Measurements from ENCODE around the gene HAT1. TPM values are rescaled to one million over a fixed set of nuclear protein-coding genes. Genes with fewer than 3 reads are reported as not detected.

The HAT1 gene
- total and polyA plus RNA-seq, 10 of the 15 experiments (the other 5 are each of a cell fraction or from before 2014, with no cell fraction given), result 60.0 to 225 (median 130) TPM

DNA sequence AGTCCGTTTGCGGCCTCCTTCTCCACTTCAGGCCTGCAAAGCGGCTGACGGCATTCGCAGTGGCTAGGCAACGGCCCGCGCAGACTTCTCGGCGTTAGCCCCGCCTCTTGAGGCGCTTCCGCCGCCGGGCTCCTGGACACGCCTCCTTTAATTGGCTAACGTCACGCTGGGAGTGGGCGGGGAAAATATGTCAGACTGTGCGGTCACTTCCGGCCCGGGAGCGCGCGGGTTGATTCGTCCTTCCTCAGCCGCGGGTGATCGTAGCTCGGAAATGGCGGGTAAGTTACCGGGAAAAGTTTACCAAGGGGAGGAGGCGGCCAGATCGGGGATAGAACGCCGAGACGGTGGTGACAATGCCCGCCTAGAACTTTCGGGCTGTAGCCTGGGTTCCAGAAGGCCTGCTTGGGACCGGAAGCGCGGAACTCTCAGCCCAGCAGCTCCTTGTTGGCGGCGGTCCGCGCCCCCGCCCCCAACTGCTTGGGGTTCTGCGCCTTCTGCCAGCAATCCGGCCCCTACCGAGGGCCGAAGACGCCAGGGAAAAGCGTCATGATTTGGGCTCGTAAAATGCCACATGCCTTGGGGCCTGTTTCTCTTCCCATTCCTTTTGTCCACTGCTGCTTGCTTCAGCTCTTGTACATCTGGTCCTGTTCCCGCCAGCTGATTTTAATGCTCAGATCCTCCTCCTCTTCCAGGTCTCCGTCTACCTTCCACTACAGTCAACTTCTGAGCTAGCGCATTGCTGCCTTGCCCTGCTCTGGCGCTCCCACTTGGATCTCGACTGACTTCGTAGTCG lies at the start of gene HAT1 (continued):
- TF ChIP-seq, protein P1, sequence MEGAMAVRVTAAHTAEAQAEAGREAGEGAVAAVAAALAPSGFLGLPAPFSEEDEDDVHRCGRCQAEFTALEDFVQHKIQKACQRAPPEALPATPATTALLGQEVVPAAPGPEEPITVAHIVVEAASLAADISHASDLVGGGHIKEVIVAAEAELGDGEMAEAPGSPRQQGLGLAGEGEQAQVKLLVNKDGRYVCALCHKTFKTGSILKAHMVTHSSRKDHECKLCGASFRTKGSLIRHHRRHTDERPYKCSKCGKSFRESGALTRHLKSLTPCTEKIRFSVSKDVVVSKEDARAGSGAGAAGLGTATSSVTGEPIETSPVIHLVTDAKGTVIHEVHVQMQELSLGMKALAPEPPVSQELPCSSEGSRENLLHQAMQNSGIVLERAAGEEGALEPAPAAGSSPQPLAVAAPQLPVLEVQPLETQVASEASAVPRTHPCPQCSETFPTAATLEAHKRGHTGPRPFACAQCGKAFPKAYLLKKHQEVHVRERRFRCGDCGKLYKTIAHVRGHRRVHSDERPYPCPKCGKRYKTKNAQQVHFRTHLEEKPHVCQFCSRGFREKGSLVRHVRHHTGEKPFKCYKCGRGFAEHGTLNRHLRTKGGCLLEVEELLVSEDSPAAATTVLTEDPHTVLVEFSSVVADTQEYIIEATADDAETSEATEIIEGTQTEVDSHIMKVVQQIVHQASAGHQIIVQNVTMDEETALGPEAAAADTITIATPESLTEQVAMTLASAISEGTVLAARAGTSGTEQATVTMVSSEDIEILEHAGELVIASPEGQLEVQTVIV (IDR thresholded peaks at IDR 0.05; ENCODE audit: borderline replicate concordance, partially characterized antibody), result peak; percentile 96
- TF ChIP-seq, protein P2, sequence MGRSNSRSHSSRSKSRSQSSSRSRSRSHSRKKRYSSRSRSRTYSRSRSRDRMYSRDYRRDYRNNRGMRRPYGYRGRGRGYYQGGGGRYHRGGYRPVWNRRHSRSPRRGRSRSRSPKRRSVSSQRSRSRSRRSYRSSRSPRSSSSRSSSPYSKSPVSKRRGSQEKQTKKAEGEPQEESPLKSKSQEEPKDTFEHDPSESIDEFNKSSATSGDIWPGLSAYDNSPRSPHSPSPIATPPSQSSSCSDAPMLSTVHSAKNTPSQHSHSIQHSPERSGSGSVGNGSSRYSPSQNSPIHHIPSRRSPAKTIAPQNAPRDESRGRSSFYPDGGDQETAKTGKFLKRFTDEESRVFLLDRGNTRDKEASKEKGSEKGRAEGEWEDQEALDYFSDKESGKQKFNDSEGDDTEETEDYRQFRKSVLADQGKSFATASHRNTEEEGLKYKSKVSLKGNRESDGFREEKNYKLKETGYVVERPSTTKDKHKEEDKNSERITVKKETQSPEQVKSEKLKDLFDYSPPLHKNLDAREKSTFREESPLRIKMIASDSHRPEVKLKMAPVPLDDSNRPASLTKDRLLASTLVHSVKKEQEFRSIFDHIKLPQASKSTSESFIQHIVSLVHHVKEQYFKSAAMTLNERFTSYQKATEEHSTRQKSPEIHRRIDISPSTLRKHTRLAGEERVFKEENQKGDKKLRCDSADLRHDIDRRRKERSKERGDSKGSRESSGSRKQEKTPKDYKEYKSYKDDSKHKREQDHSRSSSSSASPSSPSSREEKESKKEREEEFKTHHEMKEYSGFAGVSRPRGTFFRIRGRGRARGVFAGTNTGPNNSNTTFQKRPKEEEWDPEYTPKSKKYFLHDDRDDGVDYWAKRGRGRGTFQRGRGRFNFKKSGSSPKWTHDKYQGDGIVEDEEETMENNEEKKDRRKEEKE (IDR thresholded peaks at IDR 0.05), result no peak
- TF ChIP-seq PAX5 (IDR thresholded peaks at IDR 0.05; ENCODE audit: borderline replicate concordance, low read depth, low read length) (peak; percentile 7; the same call in 1 of the 2 replicates), NRF1 (conservative IDR thresholded peaks at IDR 0.05; ENCODE audit: low read depth, low read length) (peak; percentile 41; the same call in 1 of the 2 replicates), CBFB (IDR thresholded peaks at IDR 0.05; ENCODE audit: low read depth) (0 out of 2 replicates have a peak, but pooled peaks have one; percentile 29), EGR1 (IDR thresholded peaks at IDR 0.05; ENCODE audit: borderline replicate concordance in 1 of 2, low read depth in 2 of 2, low read length in 2 of 2) (peak in 1 of 2 experiments; percentile 41; a peak in 1 of 3 replicates), JUND (IDR thresholded peaks at IDR 0.05; ENCODE audit: low read depth, low read length) (peak; percentile 35; the same call in 1 of the 2 replicates), ZNF207 (IDR thresholded peaks at IDR 0.05; ENCODE audit: borderline replicate concordance) (0 out of 2 replicates have a peak, but pooled peaks have one; percentile 23), POLR2A (IDR thresholded peaks at IDR 0.05; ENCODE audit: low read depth, low read length) (peak; percentile 69), MXI1 (IDR thresholded peaks at IDR 0.05; ENCODE audit: low read depth, low read length) (peak; percentile 82), SUPT20H (IDR thresholded peaks at IDR 0.05; ENCODE audit: borderline replicate concordance, control insufficient read depth, low read depth, low read length) (no peak), GATAD2B (conservative IDR thresholded peaks at IDR 0.05; ENCODE audit: low read depth) (peak; percentile 74; the same call in 1 of the 2 replicates), JUNB (IDR thresholded peaks at IDR 0.05) (no peak), ZNF24 (IDR thresholded peaks at IDR 0.05) (no peak), SP1 (IDR thresholded peaks at IDR 0.05; ENCODE audit: low read depth, low read length) (peak; percentile 80), SMARCA5 (IDR thresholded peaks at IDR 0.05) (no peak), TAF1 (IDR thresholded peaks at IDR 0.05; ENCODE audit: borderline replicate concordance, low read depth, low read length) (peak; percentile 21; the same call in 1 of the 2 replicates), YY1 (IDR thresholded peaks at IDR 0.05; ENCODE audit: low read depth, low read length) (peak; percentile 88), SMAD1 (IDR thresholded peaks at IDR 0.05; ENCODE audit: low read depth, partially characterized antibody) (peak; percentile 14)
- TF ChIP-seq, protein P3, sequence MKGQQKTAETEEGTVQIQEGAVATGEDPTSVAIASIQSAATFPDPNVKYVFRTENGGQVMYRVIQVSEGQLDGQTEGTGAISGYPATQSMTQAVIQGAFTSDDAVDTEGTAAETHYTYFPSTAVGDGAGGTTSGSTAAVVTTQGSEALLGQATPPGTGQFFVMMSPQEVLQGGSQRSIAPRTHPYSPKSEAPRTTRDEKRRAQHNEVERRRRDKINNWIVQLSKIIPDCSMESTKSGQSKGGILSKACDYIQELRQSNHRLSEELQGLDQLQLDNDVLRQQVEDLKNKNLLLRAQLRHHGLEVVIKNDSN (IDR thresholded peaks at IDR 0.05; ENCODE audit: borderline replicate concordance, extremely low read length, insufficient read depth, low read depth, low read length), result no peak
- TF ChIP-seq, protein P4, sequence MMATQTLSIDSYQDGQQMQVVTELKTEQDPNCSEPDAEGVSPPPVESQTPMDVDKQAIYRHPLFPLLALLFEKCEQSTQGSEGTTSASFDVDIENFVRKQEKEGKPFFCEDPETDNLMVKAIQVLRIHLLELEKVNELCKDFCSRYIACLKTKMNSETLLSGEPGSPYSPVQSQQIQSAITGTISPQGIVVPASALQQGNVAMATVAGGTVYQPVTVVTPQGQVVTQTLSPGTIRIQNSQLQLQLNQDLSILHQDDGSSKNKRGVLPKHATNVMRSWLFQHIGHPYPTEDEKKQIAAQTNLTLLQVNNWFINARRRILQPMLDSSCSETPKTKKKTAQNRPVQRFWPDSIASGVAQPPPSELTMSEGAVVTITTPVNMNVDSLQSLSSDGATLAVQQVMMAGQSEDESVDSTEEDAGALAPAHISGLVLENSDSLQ (IDR thresholded peaks at IDR 0.05), result peak; percentile 71; the same call in 1 of the 2 replicates
